Thoracic aorta (tissue), 2 donors: Measurements from ENCODE around the gene ZDHHC14. TPM values are rescaled to one million over a fixed set of nuclear protein-coding genes. Genes with fewer than 3 reads are reported as not detected.

ENCODE experiments used
- ATAC-seq: fragments of 150-250 bp; one replicate; pipeline ENCODE4 v1.8.0; 2017; ENCODE audit warnings: low read depth; ENCODE audit not compliant: insufficient number of reproducible peaks, low FRiP score
- DNase-seq: peaks from one replicate; pipeline ENCODE4 v3.0.0-alpha.2; 2020; ENCODE audit warnings: low spot score
- H3K27ac ChIP-seq, 2 donors: fragments of 200-600 bp; sonication (generic); 1 replicate in 1 of 2; 2 replicates in 1 of 2; pipeline ENCODE4 v1.5.1; 2016; ENCODE audit warnings: mild to moderate bottlenecking in 2 of 2, moderate library complexity in 2 of 2
- H3K27me3 ChIP-seq: fragments of 200-600 bp; sonication (generic); replicated peaks from 2 replicates; pipeline ENCODE4 v1.6.0; 2016; ENCODE audit warnings: mild to moderate bottlenecking; ENCODE audit not compliant: insufficient read depth
- H3K36me3 ChIP-seq: fragments of 200-600 bp; sonication (generic); one replicate; pipeline ENCODE4 v1.5.1; 2016
- H3K4me1 ChIP-seq, 2 donors: fragments of 200-600 bp; sonication (generic); 1 replicate in 1 of 2; 2 replicates in 1 of 2; pipeline versions ENCODE4 v1.5.1 to v1.6.0; 2016; ENCODE audit warnings: low read depth in 2 of 2, mild to moderate bottlenecking in 1 of 2; ENCODE audit not compliant: control insufficient read depth in 1 of 2
- H3K4me3 ChIP-seq: fragments of 200-600 bp; sonication (generic); 2 replicates; pipeline ENCODE4 v1.5.1; 2016; ENCODE audit warnings: mild to moderate bottlenecking
- H3K9me3 ChIP-seq: fragments of 200-600 bp; sonication (generic); 2 replicates; pipeline ENCODE4 v1.5.1; 2016
- CTCF ChIP-seq: fragments of 200-600 bp; sonication (generic); IDR thresholded peaks from one replicate; pipeline ENCODE4 v1.5.1; 2019; ENCODE audit warnings: antibody characterized with exemption
- total RNA-seq, 2 donors: library from RNA; depleted of rRNA; stranded (reverse); fragments of >200 nt; gene quantifications; one replicate each; pipeline versions ENCODE4 v1.1.0 to v1.2.3, GENCODE V29; 2016

The ZDHHC14 gene
- total RNA-seq, 2 donors from 2014 or later = 20.0 to 31.1 TPM

- ATAC-seq (no peak), DNase-seq (no peak)
- Histone ChIP-seq H3K36me3 (no peaks in the 10 kb centered on the region), H3K27me3 (no peaks in the 10 kb centered on the region), H3K27ac (no peak overlapping the region), H3K4me3 (no peak overlapping the region), H3K4me1 (no peaks in the 10 kb centered on the region), H3K9me3 (no peaks in the 10 kb centered on the region)
- no peak for TF ChIP-seq CTCF
Observed at GRCh38 chr6:157398151-157398550, 17.2 kb downstream of the ZDHHC14 start.

GRCh38 chr6:157400676-157401075, 19.7 kb downstream of the ZDHHC14 start:
- Histone ChIP-seq H3K4me3 (no peak overlapping the region), H3K36me3 (no peaks in the 10 kb centered on the region), H3K9me3 (no peaks in the 10 kb centered on the region), H3K27me3 (no peaks in the 10 kb centered on the region), H3K27ac (no peak overlapping the region), H3K4me1 (no peaks in the 10 kb centered on the region)
- ATAC-seq (no peak), DNase-seq (no peak)
- no peak for TF ChIP-seq CTCF

GRCh38 chr6:157401734-157402338, 20.8 kb downstream of the ZDHHC14 start:
- no peak for ATAC-seq

GRCh38 chr6:157402996-157403685, 22.2 kb downstream of the ZDHHC14 start:
- DNase-seq (no peak), ATAC-seq (no peak)
- Histone ChIP-seq H3K4me1 (no peaks in the 10 kb centered on the region), H3K27me3 (no peaks in the 10 kb centered on the region), H3K36me3 (no peaks in the 10 kb centered on the region), H3K9me3 (no peaks in the 10 kb centered on the region), H3K27ac (no peak overlapping the region), H3K4me3 (no peak overlapping the region)
- TF ChIP-seq CTCF = no peak

More at GRCh38 chr6:157401734-157402338, 20.8 kb downstream of the ZDHHC14 start:
- no peak for TF ChIP-seq CTCF
- Histone ChIP-seq H3K36me3 (no peaks in the 10 kb centered on the region), H3K4me3 (no peak overlapping the region), H3K4me1 (no peaks in the 10 kb centered on the region), H3K9me3 (no peaks in the 10 kb centered on the region), H3K27ac (no peak overlapping the region), H3K27me3 (no peaks in the 10 kb centered on the region)
- DNase-seq = no peak

GRCh38 chr6:157403686-157404051, 22.7 kb downstream of the ZDHHC14 start:
- no peak for TF ChIP-seq CTCF
- Histone ChIP-seq H3K9me3 (no peaks in the 10 kb centered on the region), H3K27ac (no peak overlapping the region), H3K4me1 (no peaks in the 10 kb centered on the region), H3K27me3 (no peaks in the 10 kb centered on the region), H3K36me3 (no peaks in the 10 kb centered on the region), H3K4me3 (no peak overlapping the region)
- no peak for DNase-seq
- no peak for ATAC-seq
